Measurements from ENCODE around the gene NOBOX.

Gene NOBOX

GRCh38 chr7:144384555-144385245, 18.8 kb downstream of the NOBOX start:
- H3K9me3 ChIP-seq (ENCODE audit: control insufficient read depth, insufficient read depth, low read length) = no peaks in the 10 kb centered on the region
- TF ChIP-seq EZH2phosphoT487 (IDR thresholded peaks at IDR 0.05; ENCODE audit: borderline replicate concordance, low read length) = no peak
- no peak for TF ChIP-seq CTCF (IDR thresholded peaks at IDR 0.05; ENCODE audit: low read depth, low read length, poor library complexity, severe bottlenecking)
- H3K79me2 ChIP-seq (ENCODE audit: control insufficient read depth, low read length) = no peaks in the 10 kb centered on the region
- no peaks in the 10 kb centered on the region for H4K20me1 ChIP-seq (ENCODE audit: control insufficient read depth, insufficient read depth, low read depth, low read length)
- no peak overlapping the region for H3K4me2 ChIP-seq (ENCODE audit: low read length)
- no peaks in the 10 kb centered on the region for H3K36me3 ChIP-seq (ENCODE audit: control insufficient read depth, low read length)
- no peaks in the 10 kb centered on the region for H3K4me1 ChIP-seq (ENCODE audit: control insufficient read depth, low read length)
- no peaks in the 10 kb centered on the region for H3K9me2 ChIP-seq (replicated peaks; ENCODE audit: control insufficient read depth, low read length)
- no peak overlapping the region for H3K27ac ChIP-seq (ENCODE audit: low read depth, low read length)
- H3F3A ChIP-seq (ENCODE audit: control insufficient read depth, insufficient read depth) = no peaks in the 10 kb centered on the region
- H3K27me3 ChIP-seq (ENCODE audit: control insufficient read depth, low read length) = no peaks in the 10 kb centered on the region
- no peak overlapping the region for H3K4me3 ChIP-seq (ENCODE audit: low read length)

GRCh38 chr7:144384071-144384470, 19.4 kb downstream of the NOBOX start:
- H3K4me2 ChIP-seq (ENCODE audit: low read length) = no peak overlapping the region
- no peaks in the 10 kb centered on the region for H3F3A ChIP-seq (ENCODE audit: control insufficient read depth, insufficient read depth)
- no peak overlapping the region for H3K27ac ChIP-seq (ENCODE audit: low read depth, low read length)
- no peaks in the 10 kb centered on the region for H3K79me2 ChIP-seq (ENCODE audit: control insufficient read depth, low read length)
- TF ChIP-seq EZH2phosphoT487 (IDR thresholded peaks at IDR 0.05; ENCODE audit: borderline replicate concordance, low read length) (no peak), CTCF (IDR thresholded peaks at IDR 0.05; ENCODE audit: low read depth, low read length, poor library complexity, severe bottlenecking) (no peak)
- H4K20me1 ChIP-seq (ENCODE audit: control insufficient read depth, insufficient read depth, low read depth, low read length) = no peaks in the 10 kb centered on the region
- no peak overlapping the region for H3K4me3 ChIP-seq (ENCODE audit: low read length)
- no peaks in the 10 kb centered on the region for H3K36me3 ChIP-seq (ENCODE audit: control insufficient read depth, low read length)
- no peaks in the 10 kb centered on the region for H3K9me3 ChIP-seq (ENCODE audit: control insufficient read depth, insufficient read depth, low read length)
- H3K9me2 ChIP-seq (replicated peaks; ENCODE audit: control insufficient read depth, low read length) = no peaks in the 10 kb centered on the region
- H3K27me3 ChIP-seq (ENCODE audit: control insufficient read depth, low read length) = no peaks in the 10 kb centered on the region
- H3K4me1 ChIP-seq (ENCODE audit: control insufficient read depth, low read length) = no peaks in the 10 kb centered on the region

- Histone ChIP-seq H3F3A (ENCODE audit: control insufficient read depth, insufficient read depth) (no peaks in the 10 kb centered on the region), H3K27me3 (ENCODE audit: control insufficient read depth, low read length) (no peaks in the 10 kb centered on the region), H3K79me2 (ENCODE audit: control insufficient read depth, low read length) (no peaks in the 10 kb centered on the region), H4K20me1 (ENCODE audit: control insufficient read depth, insufficient read depth, low read depth, low read length) (no peaks in the 10 kb centered on the region), H3K36me3 (ENCODE audit: control insufficient read depth, low read length) (no peaks in the 10 kb centered on the region), H3K4me1 (ENCODE audit: control insufficient read depth, low read length) (no peaks in the 10 kb centered on the region), H3K9me2 (replicated peaks; ENCODE audit: control insufficient read depth, low read length) (no peaks in the 10 kb centered on the region), H3K9me3 (ENCODE audit: control insufficient read depth, insufficient read depth, low read length) (no peaks in the 10 kb centered on the region), H3K4me3 (ENCODE audit: low read length) (no peak overlapping the region), H3K4me2 (ENCODE audit: low read length) (no peak overlapping the region), H3K27ac (ENCODE audit: low read depth, low read length) (no peak overlapping the region)
- TF ChIP-seq EZH2phosphoT487 (IDR thresholded peaks at IDR 0.05; ENCODE audit: borderline replicate concordance, low read length) (no peak), CTCF (IDR thresholded peaks at IDR 0.05; ENCODE audit: low read depth, low read length, poor library complexity, severe bottlenecking) (no peak)
Measured at GRCh38 chr7:144379776-144380384, 23.6 kb downstream of the NOBOX start.

All from DOHH2 (cell line).